K562 (cell line): Measurements from ENCODE around the gene ZNF236. TPM values are rescaled to one million over a fixed set of nuclear protein-coding genes. Genes with fewer than 3 reads are reported as not detected.

Experiments
- ATAC-seq: fragments of 200-7000 bp; cut with Tn5 transposase; 3 replicates; pipeline ENCODE4 v1.9.1; 2020; ENCODE audit warnings: moderate library complexity
- BruUV-seq: library from RNA; stranded (reverse); fragments of 400-500 nt; replicated peaks from 2 replicates; lab custom pipeline; 2021; lab: Mats Ljungman, UMichigan
- CTCF ChIA-PET: fragments of 300-600 bp; formaldehyde crosslinking; extraction: SDS; loops from one replicate; lab custom pipeline; 2021; ENCODE audit warnings: low intra/inter-chr PET ratio; lab: Yijun Ruan, JAX
- POLR2A ChIA-PET: fragments of 300-600, 350-650 bp; sonication (Branson Sonifier 250); formaldehyde crosslinking; extraction: SDS; loops from one replicate; lab custom pipeline; 2021; ENCODE audit warnings: antibody characterized with exemption, inconsistent platforms; lab: Yijun Ruan, JAX
- DNase-seq, 4 experiments: peaks; one replicate each; pipeline versions ENCODE4 v3.0.0 to v3.0.0-alpha.2; 2011 to 2018; ENCODE audit warnings: low spot score in 3 of 4, mixed read lengths in 3 of 4; ENCODE audit errors: extremely low read depth in 1 of 4
- FAIRE-seq: peaks from 2 replicates; lab custom pipeline; 2011; peaks lifted over from hg19 to GRCh38; lab: Jason Lieb, UNC
- H2AFZ ChIP-seq: 2 replicates; pipeline ENCODE4 v1.6.0; 2011; ENCODE audit warnings: low read depth, low read length, control low read depth, inconsistent platforms
- H3K27ac ChIP-seq: fragments of 200-600 bp; 3 replicates; pipeline ENCODE4 v1.8.0; 2011; ENCODE audit warnings: low read depth, mild to moderate bottlenecking, control low read depth, inconsistent platforms, low read length, moderate library complexity, mixed read lengths; ENCODE audit errors: extremely low read depth
- H3K27me3 ChIP-seq, 2 experiments: fragments of 300-600 bp in 1 of 2; 2 replicates in 1 of 2; 3 replicates in 1 of 2; pipeline versions ENCODE4 v1.6.0 to v1.8.0; 2011; ENCODE audit warnings: inconsistent platforms in 2 of 2, low read length in 2 of 2, mild to moderate bottlenecking in 1 of 2, mixed read lengths in 1 of 2, moderate library complexity in 1 of 2; ENCODE audit not compliant: control insufficient read depth in 2 of 2, insufficient read depth in 2 of 2
- H3K36me3 ChIP-seq: fragments of 300-600 bp; 3 replicates; pipeline ENCODE4 v1.8.0; 2011; ENCODE audit warnings: mild to moderate bottlenecking, low read length, inconsistent platforms; ENCODE audit not compliant: control insufficient read depth, insufficient read depth
- H3K4me1 ChIP-seq, 2 experiments: fragments of 200-600 bp in 1 of 2; replicated peaks in 1 of 2; 2 replicates in 1 of 2; 3 replicates in 1 of 2; pipeline versions ENCODE4 v1.5.1 to v1.8.0; 2011; ENCODE audit warnings: inconsistent platforms in 2 of 2, low read length in 2 of 2, mild to moderate bottlenecking in 1 of 2, mixed read lengths in 1 of 2, moderate library complexity in 1 of 2; ENCODE audit not compliant: control insufficient read depth in 2 of 2, insufficient read depth in 2 of 2
- H3K4me2 ChIP-seq: 2 replicates; pipeline ENCODE4 v1.6.1; 2011; ENCODE audit warnings: low read length, control low read depth, inconsistent platforms, mixed read lengths; ENCODE audit not compliant: insufficient read depth
- H3K4me3 ChIP-seq: fragments of 200-600 bp; sonication (generic), shearing (Covaris generic); 2 replicates; pipeline ENCODE4 v1.5.1; 2016; ENCODE audit warnings: control low read depth, inconsistent platforms
- H3K79me2 ChIP-seq: fragments of 200-600 bp; 3 replicates; pipeline ENCODE4 v1.8.0; 2011; ENCODE audit warnings: low read length, inconsistent platforms; ENCODE audit not compliant: control insufficient read depth, insufficient read depth
- H3K9ac ChIP-seq, 2 experiments: 2 replicates each; pipeline versions ENCODE4 v1.6.0 to v1.6.1; 2011; ENCODE audit warnings: low read depth in 2 of 2, low read length in 2 of 2, control low read depth in 1 of 2, inconsistent platforms in 1 of 2, mild to moderate bottlenecking in 1 of 2, mixed read lengths in 1 of 2; ENCODE audit not compliant: insufficient read depth in 1 of 2
- H3K9me1 ChIP-seq: one replicate; pipeline ENCODE4 v1.6.0; 2011; ENCODE audit warnings: inconsistent platforms, mild to moderate bottlenecking, low read length, moderate library complexity; ENCODE audit not compliant: control insufficient read depth, insufficient read depth
- H3K9me3 ChIP-seq: replicated peaks from 2 replicates; pipeline ENCODE4 v1.5.1; 2011; ENCODE audit warnings: low read depth, low read length, inconsistent platforms; ENCODE audit not compliant: control insufficient read depth, insufficient read depth
- H4K20me1 ChIP-seq: replicated peaks from 2 replicates; pipeline ENCODE4 v1.6.1; 2011; ENCODE audit warnings: low read length, inconsistent platforms, mixed read lengths; ENCODE audit not compliant: control insufficient read depth, insufficient read depth
- EHMT2 ChIP-seq: fragments of 450-650 bp; IDR thresholded peaks from 2 replicates; pipeline ENCODE4 v1.6.1; 2018; ENCODE audit warnings: antibody characterized with exemption
- FOXJ2 ChIP-seq: fragments of 200-800 bp; sonication (Bioruptor generic); IDR thresholded peaks from 2 replicates; pipeline ENCODE4 v1.6.1; 2016; ENCODE audit warnings: missing genetic modification characterization, missing compliant biosample characterization
- MEF2D ChIP-seq: conservative IDR thresholded peaks from 2 replicates; pipeline ENCODE4 v1.6.1; 2016; ENCODE audit warnings: low read depth, missing genetic modification characterization, missing compliant biosample characterization
- PRMT5 ChIP-seq: sonication (generic); formaldehyde crosslinking; IDR thresholded peaks from 2 replicates; pipeline ENCODE4 v1.5.0; 2020; ENCODE audit warnings: missing genetic modification reagents
- SREBF1 ChIP-seq: fragments of 150-350 bp; IDR thresholded peaks from 2 replicates; pipeline ENCODE4 v1.6.1; 2014; ENCODE audit warnings: antibody characterized with exemption, low read depth, low read length, borderline replicate concordance
- SRSF3 ChIP-seq: fragments of 200-400 bp; formaldehyde crosslinking; IDR thresholded peaks from 2 replicates; pipeline ENCODE4 v1.6.1; 2016; ENCODE audit warnings: mild to moderate bottlenecking, low read length, moderate library complexity; ENCODE audit not compliant: insufficient read depth
- ZBTB2 ChIP-seq: fragments of 450-650 bp; IDR thresholded peaks from 2 replicates; pipeline ENCODE4 v1.6.1; 2016; ENCODE audit warnings: antibody characterized with exemption
- ZNF408 ChIP-seq: fragments of 250-450 bp; sonication (Bioruptor Pico); IDR thresholded peaks from 2 replicates; pipeline ENCODE4 v1.4.0; 2020; ENCODE audit warnings: low read depth, mild to moderate bottlenecking, moderate library complexity
- WGBS: fragments of 100-300 bp; shearing (Covaris generic); methylation state at CpG from one replicate; pipeline ENCODE4 v1.1.6; 2016; ENCODE audit warnings: low coverage, mixed read lengths; ENCODE audit not compliant: insufficient coverage; ENCODE audit errors: missing lambda C conversion rate; 5-methylcytosine and 5-hydroxymethylcytosine counted together
- in situ Hi-C: fragments of 300-500 bp; cut with MboI; formaldehyde crosslinking; loops from 4 replicates; pipeline ENCODE4 v1.15.0; 2018; ENCODE audit warnings: inconsistent platforms, mixed read lengths
- intact Hi-C: fragments of 100-400 bp; cut with micrococcal nuclease; formaldehyde crosslinking; loops from 2 replicates; pipeline ENCODE4 v1.14.2; 2022
- polyA plus RNA-seq, 8 experiments: library from polyadenylated mRNA; depleted of rRNA in 4 of 8; stranded (reverse) in 5 of 8; unstranded in 3 of 8; fragments of >200 nt; fragmentation: Nextera tagmentation in 2 of 8; fragmentation: Illumina TruSeq in 1 of 8; extraction: Ambion mirVana in 2 of 8; extraction: Trizol in 1 of 8; gene quantifications; 2 replicates each; pipeline versions ENCODE4 v1.2.1 to v1.2.3, GENCODE V29; 2011 to 2014; ENCODE audit warnings: inconsistent platforms in 1 of 8, missing spikeins in 1 of 8
- total RNA-seq, 7 experiments: library from RNA; depleted of rRNA in 6 of 7; stranded (reverse); fragments of >200 nt in 6 of 7; fragmentation: Illumina TruSeq in 2 of 7; extraction: Trizol in 2 of 7; gene quantifications; 2 replicates each; pipeline versions ENCODE4 v1.2.1 to v1.2.3, GENCODE V29; 2011 to 2021; ENCODE audit warnings: low replicate concordance in 1 of 7

Gene ZNF236
- total and polyA plus RNA-seq, 9 of the 15 experiments (the other 6 are each of a cell fraction or from before 2014, with no cell fraction given): 0.35 to 8.7 (median 3.4) TPM

GRCh38 chr18:76928179-76928868, 106.0 kb downstream of the ZNF236 start:
- H3K4me2 ChIP-seq: no peak overlapping the region
- ATAC-seq (no peak), DNase-seq (no peak), FAIRE-seq (no peak)
- no peak overlapping the region for H3K9ac ChIP-seq
- no peak overlapping the region for H3K27ac ChIP-seq
- H3K4me3 ChIP-seq: no peak overlapping the region
- ChIA-PET POLR2A (no interaction called here), CTCF (no interaction called here)
- TF ChIP-seq SREBF1 (no peak), PRMT5 (CRISPR knock-in tag) (no peak), SRSF3 (no peak), FOXJ2 (no peak), ZBTB2 (no peak), EHMT2 (no peak), MEF2D (no peak), ZNF408 (no peak)
- no peaks in the 10 kb centered on the region for H3K79me2 ChIP-seq
- no peaks in the 10 kb centered on the region for H3K27me3 ChIP-seq
- no peaks in the 10 kb centered on the region for H4K20me1 ChIP-seq
- no peaks in the 10 kb centered on the region for H3K4me1 ChIP-seq
- no peak overlapping the region for H2AFZ ChIP-seq
- WGBS: 94% methylated on average over 8 of the region's 9 CpGs
- BruUV-seq: no TSS peak
- peaks cover 43% of the 10 kb centered on the region for H3K36me3 ChIP-seq
- no peaks in the 10 kb centered on the region for H3K9me1 ChIP-seq
- no peaks in the 10 kb centered on the region for H3K9me3 ChIP-seq
- intact Hi-C loops: no loop called here
- in situ Hi-C loops: no loop called here
